GM10847 (cell line): ENCODE data around the gene PIK3CD.
A peak's percentile ranks its signal among the peaks of the same experiment; 100 is the strongest.

Experiments used
- POLR2A ChIP-seq: IDR thresholded peaks from 2 replicates; pipeline ENCODE4 v1.6.1; 2011; ENCODE audit not compliant: insufficient read length; ENCODE audit errors: extremely low read depth

Gene PIK3CD

GRCh38 chr1:9639227-9639626 lies 12.3 kb upstream of the PIK3CD start:
- TF ChIP-seq POLR2A, result no peak

GRCh38 chr1:9643351-9644256 lies 7.9 kb upstream of the PIK3CD start:
- TF ChIP-seq POLR2A, result no peak

GRCh38 chr1:9646037-9646436 lies 5.5 kb upstream of the PIK3CD start:
- TF ChIP-seq POLR2A, result no peak

- no peak for TF ChIP-seq POLR2A
Observed at GRCh38 chr1:9648171-9648570, 3.4 kb upstream of the PIK3CD start.

DNA sequence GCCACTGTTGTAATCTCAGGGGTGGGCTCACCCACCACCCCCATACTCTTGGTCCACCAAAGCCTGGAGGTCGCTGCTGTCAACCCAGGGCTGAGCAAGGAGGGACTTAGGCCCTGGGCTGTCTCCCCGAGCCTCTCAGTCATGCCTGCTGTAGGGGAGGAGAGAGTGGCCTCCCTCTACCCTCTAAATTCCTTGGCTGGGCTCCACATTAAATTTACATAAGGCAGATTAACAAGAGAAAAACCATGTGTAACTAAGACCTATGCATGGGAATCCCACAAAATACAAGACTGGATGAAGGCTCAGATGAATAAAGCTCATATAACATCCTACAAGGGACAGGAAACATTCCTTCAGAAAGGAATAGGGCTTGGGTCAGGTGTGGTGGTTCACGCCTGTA lies 1.8 kb upstream of the PIK3CD start:
- no peak for TF ChIP-seq POLR2A

- TF ChIP-seq POLR2A, result no peak
Observed at GRCh38 chr1:9651220-9651564, 339 bp upstream of the PIK3CD start.

- peak; percentile 66 for TF ChIP-seq POLR2A
Observed at GRCh38 chr1:9652379-9653209, 1.1 kb downstream of the PIK3CD start.

DNA sequence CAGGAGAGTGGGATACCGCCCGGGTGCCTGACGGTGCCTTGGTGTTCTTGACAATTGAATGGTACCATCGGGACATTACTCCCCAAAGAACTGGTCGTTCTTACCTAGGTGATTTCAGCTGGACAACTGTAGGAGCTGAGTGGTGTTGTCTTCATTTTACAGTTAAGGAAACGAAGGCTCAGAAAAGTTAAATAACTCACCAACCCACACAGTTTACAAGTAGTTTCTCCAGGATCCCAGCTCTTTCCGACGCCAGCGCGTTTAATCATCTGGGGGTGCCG lies 1.6 kb downstream of the PIK3CD start:
- no peak for TF ChIP-seq POLR2A

- TF ChIP-seq POLR2A, result no peak
Observed at GRCh38 chr1:9653491-9654050, 2.0 kb downstream of the PIK3CD start.

DNA sequence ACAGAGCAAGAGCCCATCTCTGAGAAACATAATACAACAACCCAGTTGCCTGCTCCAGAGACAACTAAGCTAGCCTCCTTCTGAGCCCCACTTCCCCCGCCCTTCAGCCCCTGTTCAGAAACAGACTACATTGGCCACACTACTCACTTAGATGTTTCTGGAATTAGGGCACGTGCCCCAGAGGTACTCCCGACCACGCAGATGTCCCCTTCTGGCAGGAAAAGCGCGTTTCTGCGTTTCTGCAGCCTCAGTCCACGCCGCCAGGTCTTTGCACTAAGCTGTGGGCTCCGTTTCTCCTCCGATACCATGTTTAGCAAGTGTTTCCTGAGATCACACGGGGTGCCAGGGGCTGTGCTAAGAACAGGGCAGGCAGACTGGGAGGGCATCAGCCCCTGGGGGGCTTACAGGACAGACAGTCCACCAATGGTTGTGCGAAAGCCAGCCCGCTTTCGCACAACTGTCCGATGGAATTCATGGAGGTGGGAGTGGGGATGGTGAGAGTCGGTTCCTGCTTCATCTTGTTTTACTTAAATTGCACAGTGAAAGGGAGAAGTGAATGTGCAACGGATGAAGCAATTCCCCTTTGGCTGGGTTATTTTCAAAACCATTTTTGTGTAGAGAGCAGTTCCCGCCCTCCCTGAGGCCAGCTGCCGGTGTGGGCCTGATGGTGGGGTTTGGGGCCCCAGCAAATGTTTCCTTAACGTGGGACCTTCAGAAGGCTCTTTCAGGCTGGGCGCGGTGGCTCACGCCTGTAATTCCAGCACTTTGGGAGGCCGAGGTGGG lies 2.7 kb downstream of the PIK3CD start:
- TF ChIP-seq POLR2A, result no peak

DNA sequence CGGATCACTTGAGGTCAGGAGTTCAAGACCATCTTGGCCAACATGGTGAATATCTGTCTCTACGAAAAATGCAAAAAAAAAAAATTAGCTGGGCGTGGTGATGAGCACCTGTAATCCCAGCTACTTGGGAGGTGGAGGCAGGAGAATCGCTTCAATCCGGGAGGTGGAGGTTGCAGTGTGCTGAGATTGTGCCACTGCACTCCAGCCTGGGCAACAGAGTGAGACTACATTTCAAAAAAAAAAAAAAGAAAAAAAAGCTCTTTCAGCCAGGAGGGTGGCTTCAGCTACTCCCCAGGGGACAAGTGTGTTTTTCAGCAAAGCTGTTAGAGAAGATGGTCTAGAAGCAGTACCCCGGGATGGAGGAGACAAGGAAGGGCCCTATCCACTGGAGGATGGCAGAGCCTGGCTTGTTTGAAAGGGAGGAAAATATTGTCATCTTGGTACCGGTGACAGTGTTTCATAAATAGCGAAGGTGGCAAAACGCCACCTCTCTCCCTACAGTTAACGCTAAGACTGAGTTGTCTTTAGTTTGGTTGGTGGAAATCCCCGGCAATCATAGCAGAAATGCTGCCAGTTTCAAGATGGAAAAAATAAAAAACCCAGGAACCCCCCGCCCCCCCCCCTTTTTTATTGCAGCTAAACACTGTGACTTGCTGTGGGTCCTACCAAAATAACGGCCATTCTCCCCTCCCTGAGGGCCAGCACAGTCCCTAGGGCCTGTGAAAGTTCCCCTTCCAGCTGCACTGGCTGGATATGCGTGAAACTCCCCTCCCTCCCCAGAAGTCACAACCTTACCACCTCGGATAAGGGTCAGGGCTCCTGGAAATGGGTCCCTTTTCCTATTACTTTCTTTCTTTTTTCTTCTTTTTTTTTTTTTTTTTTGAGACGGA lies 3.5 kb downstream of the PIK3CD start:
- TF ChIP-seq POLR2A, result no peak

DNA sequence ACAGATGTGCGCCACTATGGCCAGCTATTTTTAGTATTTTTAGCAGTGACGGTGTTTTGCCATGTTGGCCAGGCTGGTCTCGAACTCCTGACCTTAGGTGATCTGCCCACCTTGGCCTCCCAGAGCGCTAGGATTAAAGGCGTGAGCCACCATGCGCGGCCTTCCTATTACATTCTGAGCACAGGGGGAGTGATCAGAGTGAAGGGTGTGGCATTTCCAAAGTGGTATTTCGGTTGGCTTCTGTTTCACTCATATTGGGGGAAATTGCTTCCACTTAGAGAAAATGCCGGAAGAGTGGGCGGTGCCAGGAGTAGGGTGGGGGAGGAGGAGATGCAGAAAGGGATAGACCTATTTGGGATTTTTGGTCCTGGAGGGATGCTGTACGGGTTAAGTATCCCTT lies 4.3 kb downstream of the PIK3CD start:
- no peak for TF ChIP-seq POLR2A

DNA sequence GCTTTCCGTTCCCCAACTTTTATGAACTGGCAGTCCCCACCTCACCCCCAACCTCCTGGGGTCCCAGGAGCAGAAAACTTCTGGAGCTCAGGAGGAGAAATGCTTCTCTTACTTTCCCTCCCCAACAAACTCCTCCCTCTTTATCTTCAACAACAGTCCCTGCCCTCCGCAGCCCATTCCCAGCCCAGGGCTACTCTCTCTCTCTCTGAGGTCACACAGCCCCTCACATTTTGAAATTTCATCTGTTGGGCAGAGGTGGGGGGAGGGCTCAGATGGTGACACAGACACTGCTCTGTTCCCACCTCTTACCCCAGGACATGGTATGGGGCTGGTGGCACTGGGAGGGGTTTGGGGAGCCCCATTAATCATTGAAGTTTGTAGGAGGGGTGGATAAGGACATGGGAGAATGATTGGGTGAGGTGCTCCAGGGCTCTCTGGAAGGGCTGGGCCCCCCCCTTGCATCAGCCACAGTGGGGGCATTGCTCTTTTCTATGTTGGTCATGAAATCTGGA lies 6.0 kb downstream of the PIK3CD start:
- no peak for TF ChIP-seq POLR2A

DNA sequence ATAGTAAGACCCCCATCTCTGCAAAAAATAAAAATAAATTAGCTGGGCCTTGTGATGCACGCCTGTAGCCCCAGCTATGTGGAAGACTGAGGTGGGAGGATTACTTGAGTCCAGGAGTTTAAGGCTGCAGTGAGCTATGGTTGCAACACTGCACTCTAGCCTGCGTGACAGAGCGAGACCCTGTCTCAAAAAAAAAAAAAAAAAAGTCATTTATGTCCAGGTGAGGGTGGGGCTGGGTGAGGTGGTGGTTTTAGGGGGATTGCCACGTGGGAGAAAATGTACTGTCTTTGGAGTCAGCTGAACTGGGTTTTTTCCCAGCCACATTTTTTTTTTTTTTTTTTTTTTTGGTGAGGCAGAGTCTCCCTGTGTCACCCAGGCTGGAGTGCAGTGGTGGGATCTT lies 6.7 kb downstream of the PIK3CD start:
- TF ChIP-seq POLR2A, result no peak
